ENCODE measurements around the gene LRRC71.

Gene LRRC71

GRCh38 chr1:156927215-156928042, 7.0 kb downstream of the LRRC71 start:
- peak; percentile 89 for DNase-seq (ENCODE audit: low spot score)

GRCh38 chr1:156928043-156928602, 7.7 kb downstream of the LRRC71 start:
- DNase-seq (ENCODE audit: low spot score): no peak

DNA sequence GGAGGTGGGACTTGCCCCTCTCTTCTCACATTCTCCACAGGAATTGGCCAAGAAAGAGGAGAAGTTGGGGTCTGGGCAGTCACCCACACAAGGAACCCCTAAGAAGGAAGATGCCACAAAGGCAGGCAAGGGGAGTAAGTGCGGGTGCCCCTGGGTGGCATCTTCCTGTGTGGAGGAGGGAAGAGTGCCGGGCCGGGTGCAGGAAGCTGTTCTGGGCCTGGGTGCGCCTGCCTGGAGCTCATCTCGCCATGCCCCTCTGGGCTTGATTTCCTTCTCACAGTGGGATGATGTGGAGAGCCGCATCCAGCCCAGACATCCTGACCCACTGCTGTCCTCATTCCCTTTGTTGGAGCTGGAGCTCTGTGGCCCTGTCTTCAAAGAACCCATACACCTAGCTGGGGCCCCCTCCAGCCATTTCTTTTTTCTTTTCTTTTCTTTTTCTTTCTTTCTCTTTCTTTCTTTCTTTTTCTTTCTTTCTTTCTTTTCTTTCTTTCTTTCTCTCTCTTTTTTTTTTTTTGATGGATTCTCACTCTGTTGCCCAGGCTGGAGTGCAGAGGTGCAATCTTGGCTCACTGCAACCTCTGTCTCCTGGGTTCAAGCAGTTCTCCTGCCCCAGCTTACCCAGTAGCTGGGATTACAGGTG, 9.3 kb downstream of the LRRC71 start:
- no peak for DNase-seq (ENCODE audit: low spot score)

DNA sequence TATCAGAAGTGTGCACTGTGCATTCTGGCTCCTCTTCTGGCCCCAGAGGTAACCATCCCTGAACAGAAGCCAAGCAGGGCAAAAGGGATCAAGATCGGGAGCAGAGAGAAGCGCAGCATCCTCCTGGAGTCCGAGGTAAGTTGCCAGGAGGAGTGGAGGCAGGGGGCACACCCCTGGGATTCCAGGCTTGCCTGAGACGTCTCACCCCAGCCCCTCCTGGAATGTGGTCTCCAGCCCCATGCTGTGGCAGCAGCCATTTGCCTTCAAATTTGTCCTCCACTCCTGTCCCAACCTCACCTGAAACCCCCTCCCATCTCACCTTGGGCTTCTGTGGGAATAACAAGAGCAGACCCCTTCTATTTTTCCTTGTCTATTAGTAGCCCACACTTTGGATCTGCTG, 10.1 kb downstream of the LRRC71 start:
- no peak for DNase-seq (ENCODE audit: low spot score)

GRCh38 chr1:156931211-156931952, 10.9 kb downstream of the LRRC71 start:
- no peak for DNase-seq (ENCODE audit: low spot score)

DNA sequence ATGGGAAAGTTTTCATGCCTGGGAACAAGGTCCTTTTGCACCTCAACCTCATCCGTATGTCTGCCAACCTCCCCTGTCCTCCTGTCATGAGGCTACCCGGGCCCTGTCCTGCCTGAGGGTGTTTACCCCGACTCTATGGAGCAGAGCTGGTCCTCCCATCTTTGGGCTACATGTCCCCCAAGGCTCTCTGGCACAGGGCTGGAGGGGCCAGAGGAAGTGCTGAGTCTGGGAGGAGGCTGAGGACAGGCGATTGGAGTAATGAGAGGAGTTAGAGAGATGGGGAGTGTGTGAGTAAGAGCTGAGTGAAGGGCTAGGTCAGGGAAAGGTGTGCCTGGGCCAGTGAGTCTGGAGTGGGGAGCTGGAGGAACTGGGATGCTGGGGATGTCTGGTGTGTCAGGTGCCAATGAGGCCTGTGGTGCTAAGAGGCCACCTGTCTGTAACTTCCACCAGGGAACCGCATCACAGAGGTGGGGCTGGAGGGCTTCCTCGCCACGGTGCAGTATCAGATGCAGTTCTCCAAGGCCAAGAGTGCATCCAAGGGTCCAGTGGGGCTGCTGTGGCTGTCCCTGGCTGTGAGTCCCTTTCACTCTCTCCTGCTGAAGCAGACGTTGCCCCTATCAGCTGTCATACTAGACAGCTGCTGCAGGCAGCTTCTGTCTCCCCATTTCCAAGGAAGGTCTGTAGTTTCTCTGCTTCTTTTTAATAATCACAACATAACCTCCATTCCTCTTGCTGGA, 11.7 kb downstream of the LRRC71 start:
- no peak for DNase-seq (ENCODE audit: low spot score)

DNA sequence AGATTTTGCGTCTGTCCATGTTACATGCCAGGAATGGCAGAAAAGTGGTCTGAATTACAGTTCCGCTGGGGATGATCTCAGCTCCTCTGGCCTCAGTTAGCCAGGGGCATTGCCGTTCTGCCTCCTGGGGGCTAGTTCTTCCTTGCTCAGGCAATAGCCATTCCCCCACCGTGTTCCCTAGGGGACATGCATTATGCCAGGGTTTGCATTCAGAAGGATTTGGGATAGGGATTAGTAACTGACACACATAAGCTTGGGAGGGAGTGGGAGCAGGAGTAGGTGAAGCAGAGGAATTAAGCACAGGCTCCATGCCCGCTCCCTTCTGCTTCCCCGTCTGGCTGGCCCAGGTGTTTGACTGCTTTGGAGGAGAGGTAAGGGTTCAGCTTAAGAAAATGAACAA, 12.7 kb downstream of the LRRC71 start:
- DNase-seq (ENCODE audit: low spot score): no peak

DNA sequence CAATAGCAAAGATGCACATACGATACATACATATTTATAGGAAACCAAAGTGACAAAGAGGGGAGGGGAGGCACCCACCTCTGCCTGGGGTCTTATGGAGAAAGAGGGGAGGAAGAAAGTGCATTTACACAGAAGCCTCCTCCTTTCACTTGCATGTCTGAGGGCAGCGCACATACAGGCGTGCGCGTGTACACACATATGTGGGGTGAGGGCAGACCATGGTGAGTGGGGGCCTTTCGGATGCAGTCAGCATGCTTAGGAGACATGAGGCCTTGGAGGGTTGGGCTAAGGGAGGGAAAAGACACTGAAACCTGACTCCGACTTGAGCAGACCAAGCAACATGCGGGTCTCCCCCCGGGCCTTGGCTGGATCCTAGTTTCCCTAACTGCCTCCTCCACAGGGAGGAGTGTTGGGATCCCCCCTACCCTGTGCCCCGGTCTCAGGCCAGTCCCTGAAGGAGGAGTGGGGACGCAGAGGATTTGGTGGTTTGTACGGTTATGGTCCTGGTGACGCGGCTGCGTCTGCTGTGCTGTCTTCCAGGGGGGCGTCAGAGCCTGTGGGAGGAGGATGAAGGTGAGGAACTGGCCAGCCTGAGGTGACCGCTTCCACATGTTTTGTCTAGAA, 15.2 kb downstream of the LRRC71 start:
- DNase-seq (ENCODE audit: low spot score): no peak

DNA sequence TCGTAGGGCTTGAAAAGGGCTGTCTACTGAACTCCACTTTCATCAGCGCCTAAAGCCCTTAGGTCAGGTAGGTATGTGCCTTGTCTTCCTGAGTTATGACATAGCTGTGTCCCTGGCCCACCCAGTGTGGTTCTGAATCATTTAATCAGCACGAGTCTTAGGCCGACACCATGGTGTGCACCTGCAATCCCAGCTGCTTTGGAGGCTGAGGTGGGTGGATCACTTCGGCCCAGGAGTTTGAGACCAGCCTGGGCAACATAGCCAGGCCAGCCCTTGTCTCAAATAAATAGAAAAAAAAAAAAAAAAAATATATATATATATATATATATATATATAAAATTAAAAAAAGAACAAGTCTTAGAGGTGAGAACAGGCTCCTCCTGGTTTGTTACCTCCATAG, 15.8 kb downstream of the LRRC71 start:
- no peak for DNase-seq (ENCODE audit: low spot score)

DNA sequence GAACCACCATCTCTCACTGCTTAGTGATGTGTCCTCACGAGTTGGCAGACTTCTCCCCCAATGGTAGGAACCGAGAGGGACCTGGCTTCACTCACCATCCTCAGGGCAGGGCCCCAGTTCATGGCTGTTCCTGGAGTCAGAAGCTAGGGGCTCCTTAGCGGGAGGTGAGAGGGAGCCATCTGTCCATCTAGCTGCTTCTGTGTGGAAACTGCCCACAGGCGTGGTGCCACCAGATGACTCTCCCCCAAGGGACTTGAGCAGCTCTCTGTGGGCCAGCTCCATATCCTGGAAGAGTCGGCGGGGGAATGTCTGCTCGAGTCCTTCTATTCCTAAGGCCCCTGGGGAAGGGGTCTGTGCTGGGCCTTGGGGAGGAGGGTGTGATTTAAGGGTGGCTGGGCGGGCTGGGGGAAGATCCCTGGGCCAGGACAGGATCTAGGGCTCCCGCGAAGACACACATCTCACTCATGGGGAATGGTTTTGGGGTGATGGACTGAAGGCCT, 16.3 kb downstream of the LRRC71 start:
- no peak for DNase-seq (ENCODE audit: low spot score)

DNA sequence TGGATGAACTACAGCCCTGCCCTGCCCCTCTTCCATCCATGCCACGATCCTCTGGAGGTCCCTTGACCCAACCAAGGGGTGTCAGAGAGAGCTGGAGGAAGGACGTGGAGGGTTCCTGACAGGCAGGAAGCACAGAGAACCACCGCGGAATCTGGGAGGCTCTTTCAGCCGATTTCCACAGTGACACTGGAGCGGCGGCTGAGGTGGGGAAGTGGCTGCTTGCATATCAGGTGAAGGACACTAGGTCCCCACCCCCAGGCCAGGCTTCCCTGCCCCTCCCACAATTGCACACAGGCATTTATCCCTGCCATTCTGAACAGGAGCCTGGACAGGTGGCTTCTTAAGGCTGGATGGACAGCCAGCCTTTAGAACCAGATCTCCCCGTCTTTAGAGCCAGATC, 17.5 kb downstream of the LRRC71 start:
- no peak for DNase-seq (ENCODE audit: low spot score)

DNA sequence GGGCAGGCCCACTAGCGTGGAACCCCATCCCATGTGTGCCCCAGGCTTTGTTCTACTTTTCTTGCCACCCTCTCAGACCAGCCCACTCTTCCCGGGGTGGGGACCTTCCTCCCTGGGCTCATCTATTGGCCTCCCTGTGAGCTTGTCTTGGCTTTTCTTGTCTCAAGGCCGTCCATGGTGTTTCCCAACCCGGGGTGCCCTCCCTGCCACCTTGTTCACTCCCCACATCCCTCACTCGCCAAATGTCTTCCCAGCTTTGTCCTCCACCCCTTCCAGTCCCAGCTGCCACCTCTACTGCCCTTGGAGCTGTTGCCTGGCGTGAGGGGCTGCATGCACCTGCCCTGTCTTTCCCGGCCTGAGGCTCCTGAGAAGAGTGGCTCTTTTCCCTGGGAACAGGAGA, 18.4 kb downstream of the LRRC71 start:
- DNase-seq (ENCODE audit: low spot score): no peak

DNA sequence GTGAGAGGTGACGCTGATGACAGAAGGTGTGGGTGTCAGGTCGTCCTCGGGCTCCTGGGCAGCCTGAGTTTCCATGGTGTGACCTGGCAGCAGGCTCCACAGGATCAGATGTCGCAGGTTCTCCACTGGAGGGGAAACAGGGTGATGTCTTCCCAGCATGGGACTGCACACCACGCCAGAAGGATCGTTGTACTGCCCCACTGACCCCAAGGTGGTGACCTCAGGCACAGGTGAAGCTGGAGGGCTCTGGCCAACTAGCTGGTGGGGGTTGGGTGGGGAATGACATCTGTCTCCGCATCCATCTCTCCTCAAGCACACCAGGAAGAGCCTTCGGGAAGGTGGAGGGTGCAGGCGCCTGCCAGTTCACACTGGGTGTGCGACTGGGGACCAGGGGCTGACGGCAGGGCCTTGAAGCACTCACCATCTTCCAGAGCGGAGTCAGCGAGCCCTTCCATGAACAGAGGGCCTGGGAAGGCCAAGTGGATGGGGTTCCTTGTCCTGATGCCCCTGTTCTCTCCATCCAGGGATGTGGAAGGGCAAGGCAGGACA, 19.4 kb downstream of the LRRC71 start:
- no peak for DNase-seq (ENCODE audit: low spot score)

- DNase-seq (ENCODE audit: low spot score): no peak
Measured at GRCh38 chr1:156941675-156942074, 21.2 kb downstream of the LRRC71 start.

DNA sequence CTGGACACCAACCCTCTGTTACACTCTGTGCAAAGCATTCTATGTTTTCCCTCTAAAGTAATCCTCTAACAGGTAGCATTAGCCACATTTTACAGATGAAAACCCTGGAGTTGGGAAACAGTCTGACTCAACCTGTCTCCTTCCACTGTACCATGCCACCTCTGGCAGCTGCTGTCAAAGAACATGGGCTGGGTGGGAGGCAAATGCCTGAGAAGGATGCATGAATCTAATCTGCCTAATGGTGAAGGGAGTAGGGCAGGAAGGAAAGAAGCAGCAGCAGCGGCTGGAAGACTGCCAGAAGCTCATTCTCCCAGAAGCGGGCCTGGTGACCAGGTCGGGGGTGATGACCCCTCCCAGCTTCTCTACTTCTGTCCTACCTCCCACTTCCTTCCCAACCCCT, 21.7 kb downstream of the LRRC71 start:
- no peak for DNase-seq (ENCODE audit: low spot score)

DNA sequence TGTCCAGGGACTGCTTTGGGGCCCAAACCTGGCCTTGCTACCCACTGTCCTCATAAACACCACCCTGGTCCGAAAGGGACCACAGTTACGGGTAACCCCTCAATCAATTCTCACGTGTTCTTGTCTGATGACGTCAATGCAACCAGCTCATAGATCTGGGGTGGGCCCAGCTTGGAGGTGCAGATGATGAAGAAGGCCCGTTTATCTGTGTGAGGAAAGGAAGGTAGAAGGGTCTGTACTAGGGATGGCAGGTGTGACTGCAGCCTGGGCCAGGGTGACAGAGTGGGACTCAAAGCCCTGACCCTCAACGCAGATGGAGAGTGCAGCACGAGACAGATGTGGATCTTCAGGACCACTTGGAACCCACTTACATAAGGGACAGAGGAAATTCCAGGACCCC, 22.1 kb downstream of the LRRC71 start:
- DNase-seq (ENCODE audit: low spot score): no peak

GRCh38 chr1:156943756-156944155, 23.3 kb downstream of the LRRC71 start:
- no peak for DNase-seq (ENCODE audit: low spot score)

- DNase-seq (ENCODE audit: low spot score): no peak
Measured at GRCh38 chr1:156944268-156944667, 23.8 kb downstream of the LRRC71 start.

- no peak for DNase-seq (ENCODE audit: low spot score)
Measured at GRCh38 chr1:156944848-156945247, 24.4 kb downstream of the LRRC71 start.

DNA sequence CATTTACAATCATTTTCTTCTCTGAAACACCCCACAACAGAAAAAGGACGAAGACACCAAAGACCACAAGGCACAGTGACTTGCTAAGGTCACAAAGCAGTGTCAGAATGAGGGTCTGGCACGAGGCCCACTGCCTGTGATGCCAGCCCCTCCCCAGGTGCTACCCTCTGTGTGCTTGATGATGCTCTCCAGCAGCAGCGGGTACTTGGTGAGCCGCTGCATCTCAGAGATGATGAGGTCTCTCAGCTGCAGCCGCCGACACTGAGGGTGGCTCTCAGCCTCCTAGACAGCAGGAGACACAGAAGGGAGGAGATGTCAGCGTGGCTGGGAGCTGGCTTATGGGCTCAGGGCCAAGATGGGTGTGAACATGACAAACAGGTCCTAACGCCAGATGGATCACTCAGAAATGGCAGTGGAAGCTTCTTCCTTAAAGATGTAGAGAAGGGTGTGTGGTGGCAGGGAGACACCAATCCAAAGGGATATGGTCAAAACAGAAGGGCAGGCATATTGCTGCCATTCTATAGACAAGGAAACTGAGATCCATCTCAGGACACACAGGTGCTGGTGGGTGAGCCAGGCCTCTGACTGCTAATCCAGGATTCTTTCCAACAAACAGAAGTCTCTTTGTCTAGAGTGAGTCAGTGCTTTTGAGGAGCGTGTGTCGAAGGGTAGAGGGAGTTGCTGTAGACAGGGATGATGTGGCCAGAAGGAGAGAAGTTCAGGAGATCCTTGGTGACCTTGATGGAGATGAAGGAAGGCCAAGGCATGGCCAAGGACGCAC, 25.6 kb downstream of the LRRC71 start:
- no peak for DNase-seq (ENCODE audit: low spot score)

Data from AG20443 (cell line).